ENCODE results near the gene C9orf85. TPM values are rescaled to one million over a fixed set of nuclear protein-coding genes. Genes with fewer than 3 reads are reported as not detected.
"Not testable (repeated sequence)": the region's sequence is repeated elsewhere in the genome, so short reads cannot be mapped to it uniquely, and the experiment has no call there.

C9orf85 gene
- total and polyA plus RNA-seq, 2 of the 4 experiments (the other 2 are of a cell fraction) = 4.3 to 8.4 TPM

GRCh38 chr9:71954652-71955051 is 43.2 kb downstream of the C9orf85 start:
- H4K91ac ChIP-seq (ENCODE audit: insufficient read depth, low read depth, low read length); in situ Hi-C loops (cut with MboI; ENCODE audit: low sequenced_read_pairs); H3K18ac ChIP-seq (ENCODE audit: low read depth, low read length); H2BK5ac ChIP-seq (ENCODE audit: low read depth, low read length, poor library complexity, severe bottlenecking); H4K8ac ChIP-seq (ENCODE audit: low read depth in 2 of 2, low read length in 2 of 2); H2BK120ac ChIP-seq (ENCODE audit: low read depth, low read length); dilution Hi-C loops (cut with HindIII; ENCODE audit: low sequenced_read_pairs, unreplicated experiment); H3K27ac ChIP-seq (ENCODE audit: insufficient read depth, low read length); H2BK20ac ChIP-seq (ENCODE audit: low read depth, low read length); H3K4me1 ChIP-seq (ENCODE audit: control insufficient read depth, insufficient read depth, low read length); H3K36me3 ChIP-seq (ENCODE audit: control insufficient read depth, insufficient read depth, low read length); H3K23ac ChIP-seq (ENCODE audit: low read depth, low read length); H2AK5ac ChIP-seq (ENCODE audit: low read depth, low read length); ATAC-seq (ENCODE audit: low read depth); DNase-seq; H3K79me1 ChIP-seq (ENCODE audit: low read depth in 1 of 2, low read length in 2 of 2); H4K5ac ChIP-seq (ENCODE audit: low read depth, low read length); H3K27me3 ChIP-seq (ENCODE audit: control insufficient read depth, insufficient read depth, low read length); H3K9ac ChIP-seq (ENCODE audit: low read depth, low read length); H3K56ac ChIP-seq (ENCODE audit: extremely low read depth, insufficient read depth, low read length); CTCF ChIA-PET; H3K4me2 ChIP-seq (ENCODE audit: low read depth, low read length); H2AK9ac ChIP-seq (replicated peaks; ENCODE audit: low read depth, low read length, poor library complexity); H3K9me3 ChIP-seq (ENCODE audit: control insufficient read depth, insufficient read depth, low read length); BruUV-seq (replicated peaks); H2BK15ac ChIP-seq (ENCODE audit: low read depth, low read length); H2AFZ ChIP-seq (replicated peaks; ENCODE audit: low read length, poor library complexity); H3K9me1 ChIP-seq (ENCODE audit: insufficient read depth, low read length); H3K4me3 ChIP-seq (ENCODE audit: insufficient read depth, low read depth, low read length); H4K20me1 ChIP-seq (ENCODE audit: insufficient read depth, low read length); H3K14ac ChIP-seq (replicated peaks; ENCODE audit: low read depth, low read length); H3K4ac ChIP-seq (ENCODE audit: low read depth, low read length): not testable (repeated sequence)
- intact Hi-C loops (cut with micrococcal nuclease) = loop anchor here (2.0 kb wide), 1 partner anchor 20 kb away; no protein-coding TSS in a partner anchor
- no CpG with 5 or more reads among the region's 2 CpGs for WGBS, 2 experiments (ENCODE audit: extremely low coverage in 2 of 2, insufficient read length in 1 of 2)
- POLR2A ChIA-PET (ENCODE audit: unreplicated experiment) = interaction anchor here (0.6 kb wide), 1 partner anchor 957 kb away, joined by 3 read pairs; no protein-coding TSS in a partner anchor
